Smooth muscle cell (in vitro differentiated cells): ENCODE measurements around the gene UQCRFS1. TPM values are rescaled to one million over a fixed set of nuclear protein-coding genes. Genes with fewer than 3 reads are reported as not detected.

Experiments
- DNase-seq: peaks from one replicate; lab custom pipeline; 2025; ENCODE audit not compliant: unreplicated experiment; lab: John Stamatoyannopoulos, UW
- H2AFZ ChIP-seq: fragments of 200-600 bp; sonication (generic); 2 replicates; pipeline ENCODE4 v1.6.0; 2016; ENCODE audit warnings: antibody characterized with exemption, low read depth, mild to moderate bottlenecking
- H3F3A ChIP-seq: fragments of 200-600 bp; sonication (generic); 2 replicates; pipeline ENCODE4 v1.6.0; 2017; ENCODE audit warnings: antibody characterized with exemption, low read depth
- H3K27ac ChIP-seq: fragments of 200-600 bp; sonication (generic); 2 replicates; pipeline ENCODE4 v1.5.1; 2016; ENCODE audit warnings: low read depth, mild to moderate bottlenecking
- H3K27me3 ChIP-seq: fragments of 200-600 bp; sonication (generic); 2 replicates; pipeline ENCODE4 v1.6.1; 2016; ENCODE audit warnings: low read depth, mild to moderate bottlenecking
- H3K36me3 ChIP-seq: fragments of 200-600 bp; sonication (generic); 2 replicates; pipeline ENCODE4 v1.5.1; 2016; ENCODE audit warnings: low read depth
- H3K4me1 ChIP-seq: fragments of 200-600 bp; sonication (generic); 2 replicates; pipeline ENCODE4 v1.5.1; 2016; ENCODE audit warnings: low read depth
- H3K4me2 ChIP-seq: fragments of 200-600 bp; sonication (generic); 2 replicates; pipeline ENCODE4 v1.6.0; 2016; ENCODE audit warnings: mild to moderate bottlenecking
- H3K4me3 ChIP-seq: fragments of 200-600 bp; sonication (generic); 2 replicates; pipeline ENCODE4 v1.5.1; 2016; ENCODE audit warnings: mild to moderate bottlenecking
- H3K79me2 ChIP-seq: fragments of 200-600 bp; sonication (generic); 2 replicates; pipeline ENCODE4 v1.6.0; 2016; ENCODE audit warnings: low read depth, mild to moderate bottlenecking
- H3K9ac ChIP-seq: fragments of 200-600 bp; sonication (generic); 2 replicates; pipeline ENCODE4 v1.6.0; 2016; ENCODE audit warnings: low read depth
- H3K9me3 ChIP-seq: fragments of 200-600 bp; sonication (generic); replicated peaks from 2 replicates; pipeline ENCODE4 v1.5.1; 2016; ENCODE audit warnings: low read depth
- H4K20me1 ChIP-seq: fragments of 200-600 bp; sonication (generic); 2 replicates; pipeline ENCODE4 v1.6.0; 2016; ENCODE audit warnings: low read depth
- CTCF ChIP-seq: fragments of 200-600 bp; sonication (generic); IDR thresholded peaks from 2 replicates; pipeline ENCODE4 v1.5.1; 2017; ENCODE audit warnings: borderline replicate concordance, mild to moderate bottlenecking, antibody characterized with exemption; ENCODE audit not compliant: insufficient read depth, poor library complexity, severe bottlenecking
- WGBS: methylation state at CpG from one replicate; pipeline ENCODE4 v1.1.7; 2016; ENCODE audit warnings: low lambda C conversion rate; 5-methylcytosine and 5-hydroxymethylcytosine counted together
- polyA plus RNA-seq: library from polyadenylated mRNA; unstranded; fragments of >200 nt; fragmentation: Nextera tagmentation; extraction: Ambion mirVana; gene quantifications from 2 replicates; pipeline ENCODE4 v1.2.1, GENCODE V29; 2016
- total RNA-seq: library from RNA; depleted of rRNA; stranded (reverse); fragments of >200 nt; gene quantifications from 2 replicates; pipeline ENCODE4 v1.2.3, GENCODE V29; 2014

The UQCRFS1 gene
- total and polyA plus RNA-seq, 2 experiments from 2014 or later, result 37.1 to 57.9 TPM

GRCh38 chr19:29217616-29218015 lies 4.7 kb upstream of the UQCRFS1 start:
- no peaks in the 10 kb centered on the region for H3F3A ChIP-seq
- H2AFZ ChIP-seq, result no peak overlapping the region
- DNase-seq, result no peak
- H3K4me1 ChIP-seq, result no peaks in the 10 kb centered on the region
- no peak overlapping the region for H3K4me2 ChIP-seq
- H3K9me3 ChIP-seq, result no peaks in the 10 kb centered on the region
- H3K27ac ChIP-seq, result no peak overlapping the region
- H3K9ac ChIP-seq, result no peak overlapping the region
- peaks cover 6% of the 10 kb centered on the region for H3K27me3 ChIP-seq
- H4K20me1 ChIP-seq, result no peaks in the 10 kb centered on the region
- H3K4me3 ChIP-seq, result no peak overlapping the region
- 81% methylated on average over 7 of the region's 7 CpGs for WGBS
- no peak for TF ChIP-seq CTCF
- H3K36me3 ChIP-seq, result no peaks in the 10 kb centered on the region
- peaks cover 1% of the 10 kb centered on the region for H3K79me2 ChIP-seq

- no peaks in the 10 kb centered on the region for H3K9me3 ChIP-seq
- H3K9ac ChIP-seq, result no peak overlapping the region
- peaks cover 8% of the 10 kb centered on the region for H3K4me1 ChIP-seq
- H3K79me2 ChIP-seq, result peaks cover 17% of the 10 kb centered on the region
- no peaks in the 10 kb centered on the region for H3F3A ChIP-seq
- DNase-seq, result no peak
- WGBS, result 70% methylated on average over 4 of the region's 4 CpGs
- no peaks in the 10 kb centered on the region for H3K36me3 ChIP-seq
- no peak overlapping the region for H2AFZ ChIP-seq
- no peaks in the 10 kb centered on the region for H3K27me3 ChIP-seq
- peaks cover 12% of the 10 kb centered on the region for H4K20me1 ChIP-seq
- TF ChIP-seq CTCF, result no peak
- no peak overlapping the region for H3K4me2 ChIP-seq
- H3K27ac ChIP-seq, result no peak overlapping the region
- no peak overlapping the region for H3K4me3 ChIP-seq
Measured at GRCh38 chr19:29216021-29216420, 3.1 kb upstream of the UQCRFS1 start.

- 90% methylated on average over 7 of the region's 7 CpGs for WGBS
- no peaks in the 10 kb centered on the region for H3K27me3 ChIP-seq
- no peak overlapping the region for H2AFZ ChIP-seq
- H3K36me3 ChIP-seq, result no peaks in the 10 kb centered on the region
- H3K9me3 ChIP-seq, result no peaks in the 10 kb centered on the region
- H3K4me2 ChIP-seq, result no peak overlapping the region
- H3K4me3 ChIP-seq, result no peak overlapping the region
- H3K4me1 ChIP-seq, result peaks cover 8% of the 10 kb centered on the region
- no peaks in the 10 kb centered on the region for H3F3A ChIP-seq
- no peak overlapping the region for H3K27ac ChIP-seq
- H3K79me2 ChIP-seq, result peaks cover 22% of the 10 kb centered on the region
- no peak for TF ChIP-seq CTCF
- no peak for DNase-seq
- peaks cover 14% of the 10 kb centered on the region for H4K20me1 ChIP-seq
- H3K9ac ChIP-seq, result no peak overlapping the region
Measured at GRCh38 chr19:29215322-29215845, 2.4 kb upstream of the UQCRFS1 start.

GRCh38 chr19:29214411-29214810 lies 1.5 kb upstream of the UQCRFS1 start:
- Histone ChIP-seq H4K20me1 (peaks cover 22% of the 10 kb centered on the region), H3K36me3 (no peaks in the 10 kb centered on the region), H3K4me2 (no peak overlapping the region), H3K27me3 (no peaks in the 10 kb centered on the region), H2AFZ (no peak overlapping the region), H3K79me2 (peaks cover 32% of the 10 kb centered on the region), H3K4me1 (peaks cover 12% of the 10 kb centered on the region), H3K9ac (no peak overlapping the region), H3K27ac (no peak overlapping the region), H3K9me3 (no peaks in the 10 kb centered on the region), H3F3A (no peaks in the 10 kb centered on the region), H3K4me3 (no peak overlapping the region)
- 75% methylated on average over 2 of the region's 2 CpGs for WGBS
- no peak for TF ChIP-seq CTCF
- DNase-seq, result no peak
